K562 (cell line): ENCODE measurements around the gene RAD1. TPM values are rescaled to one million over a fixed set of nuclear protein-coding genes. Genes with fewer than 3 reads are reported as not detected.

Experiments
- EGR1 ChIP-seq: fragments of 450-650 bp; conservative IDR thresholded peaks from 2 replicates; pipeline ENCODE4 v1.6.1; 2017; ENCODE audit warnings: mild to moderate bottlenecking
- ELK1 ChIP-seq: sonication (generic); formaldehyde crosslinking; IDR thresholded peaks from 2 replicates; pipeline ENCODE4 v1.8.1; 2022; ENCODE audit warnings: missing genetic modification reagents
- GTF2B ChIP-seq: IDR thresholded peaks from 2 replicates; pipeline ENCODE4 v1.6.1; 2011; ENCODE audit not compliant: insufficient read length; ENCODE audit errors: extremely low read depth
- ILF3 ChIP-seq: fragments of 450-650 bp; IDR thresholded peaks from 2 replicates; pipeline ENCODE4 v1.6.1; 2018; ENCODE audit warnings: antibody characterized with exemption, mild to moderate bottlenecking, moderate library complexity, borderline replicate concordance
- PBX2 ChIP-seq, 2 experiments: IDR thresholded peaks in 1 of 2; conservative IDR thresholded peaks in 1 of 2; 2 replicates each; pipeline ENCODE4 v1.6.1; 2016; ENCODE audit warnings: low read depth in 2 of 2, mild to moderate bottlenecking in 1 of 2, missing compliant biosample characterization in 1 of 2, missing genetic modification characterization in 1 of 2, moderate library complexity in 1 of 2
- PREB ChIP-seq: sonication (generic); formaldehyde crosslinking; IDR thresholded peaks from 2 replicates; pipeline ENCODE4 v1.8.1; 2023; ENCODE audit warnings: mild to moderate bottlenecking, missing genetic modification reagents
- RREB1 ChIP-seq: fragments of 250-450 bp; sonication (Bioruptor Pico); IDR thresholded peaks from 2 replicates; pipeline ENCODE4 v1.4.0; 2020
- XRCC4 ChIP-seq: IDR thresholded peaks from one replicate; pipeline ENCODE4 v1.6.1; 2011; ENCODE audit not compliant: insufficient read depth, insufficient read length; ENCODE audit errors: extremely low read depth
- ZBTB33 ChIP-seq: sonication (generic); formaldehyde crosslinking; IDR thresholded peaks from 2 replicates; pipeline ENCODE4 v1.8.1; 2023; ENCODE audit warnings: mild to moderate bottlenecking, missing genetic modification reagents
- polyA plus RNA-seq, 8 experiments: library from polyadenylated mRNA; depleted of rRNA in 4 of 8; stranded (reverse) in 5 of 8; unstranded in 3 of 8; fragments of >200 nt; fragmentation: Nextera tagmentation in 2 of 8; fragmentation: Illumina TruSeq in 1 of 8; extraction: Ambion mirVana in 2 of 8; extraction: Trizol in 1 of 8; gene quantifications; 2 replicates each; pipeline versions ENCODE4 v1.2.1 to v1.2.3, GENCODE V29; 2011 to 2014; ENCODE audit warnings: inconsistent platforms in 1 of 8, missing spikeins in 1 of 8
- total RNA-seq, 7 experiments: library from RNA; depleted of rRNA in 6 of 7; stranded (reverse); fragments of >200 nt in 6 of 7; fragmentation: Illumina TruSeq in 2 of 7; extraction: Trizol in 2 of 7; gene quantifications; 2 replicates each; pipeline versions ENCODE4 v1.2.1 to v1.2.3, GENCODE V29; 2011 to 2021; ENCODE audit warnings: low replicate concordance in 1 of 7

The RAD1 gene
- total and polyA plus RNA-seq, 9 of the 15 experiments (the other 6 are each of a cell fraction or from before 2014, with no cell fraction given): 44.5 to 148 (median 60.8) TPM

- TF ChIP-seq PBX2 (CRISPR knock-in tag; IDR thresholded peaks at IDR 0.05; ENCODE audit: low read depth): no peak
- TF ChIP-seq PBX2 (tag; conservative IDR thresholded peaks at IDR 0.05; ENCODE audit: low read depth): no peak
- TF ChIP-seq RREB1 (CRISPR knock-in tag): no peak
- 0 out of 2 replicates have a peak, but pooled peaks have one; percentile 32 for TF ChIP-seq EGR1
- no peak for TF ChIP-seq XRCC4
- no peak for TF ChIP-seq GTF2B
- no peak for TF ChIP-seq PREB (CRISPR knock-in tag)
- no peak for TF ChIP-seq ELK1
- TF ChIP-seq ZBTB33 (CRISPR knock-in tag): no peak
- TF ChIP-seq ILF3: no peak
These were observed 19.5 kb downstream of the RAD1 start (continued) for GRCh38 chr5:34895641-34896419.
